ENCODE results near the gene LYPD6B.

The LYPD6B gene

GRCh38 chr2:149161481-149162225 lies 123.2 kb downstream of the LYPD6B start:
- H3K27ac ChIP-seq: no peak overlapping the region
- TF ChIP-seq ZFX (IDR thresholded peaks at IDR 0.05): no peak
- TF ChIP-seq, protein P1, sequence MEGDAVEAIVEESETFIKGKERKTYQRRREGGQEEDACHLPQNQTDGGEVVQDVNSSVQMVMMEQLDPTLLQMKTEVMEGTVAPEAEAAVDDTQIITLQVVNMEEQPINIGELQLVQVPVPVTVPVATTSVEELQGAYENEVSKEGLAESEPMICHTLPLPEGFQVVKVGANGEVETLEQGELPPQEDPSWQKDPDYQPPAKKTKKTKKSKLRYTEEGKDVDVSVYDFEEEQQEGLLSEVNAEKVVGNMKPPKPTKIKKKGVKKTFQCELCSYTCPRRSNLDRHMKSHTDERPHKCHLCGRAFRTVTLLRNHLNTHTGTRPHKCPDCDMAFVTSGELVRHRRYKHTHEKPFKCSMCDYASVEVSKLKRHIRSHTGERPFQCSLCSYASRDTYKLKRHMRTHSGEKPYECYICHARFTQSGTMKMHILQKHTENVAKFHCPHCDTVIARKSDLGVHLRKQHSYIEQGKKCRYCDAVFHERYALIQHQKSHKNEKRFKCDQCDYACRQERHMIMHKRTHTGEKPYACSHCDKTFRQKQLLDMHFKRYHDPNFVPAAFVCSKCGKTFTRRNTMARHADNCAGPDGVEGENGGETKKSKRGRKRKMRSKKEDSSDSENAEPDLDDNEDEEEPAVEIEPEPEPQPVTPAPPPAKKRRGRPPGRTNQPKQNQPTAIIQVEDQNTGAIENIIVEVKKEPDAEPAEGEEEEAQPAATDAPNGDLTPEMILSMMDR (conservative IDR thresholded peaks at IDR 0.05): no peak

GRCh38 chr2:149164296-149164695 lies 125.8 kb downstream of the LYPD6B start:
- no peak overlapping the region for H3K27ac ChIP-seq
- TF ChIP-seq, protein P1 (conservative IDR thresholded peaks at IDR 0.05): no peak
- no peak for TF ChIP-seq ZFX (IDR thresholded peaks at IDR 0.05)

- TF ChIP-seq ZFX (IDR thresholded peaks at IDR 0.05): no peak
- TF ChIP-seq, protein P1 (conservative IDR thresholded peaks at IDR 0.05): no peak
- no peak overlapping the region for H3K27ac ChIP-seq
These were observed 126.3 kb downstream of the LYPD6B start for GRCh38 chr2:149164827-149165226.

DNA sequence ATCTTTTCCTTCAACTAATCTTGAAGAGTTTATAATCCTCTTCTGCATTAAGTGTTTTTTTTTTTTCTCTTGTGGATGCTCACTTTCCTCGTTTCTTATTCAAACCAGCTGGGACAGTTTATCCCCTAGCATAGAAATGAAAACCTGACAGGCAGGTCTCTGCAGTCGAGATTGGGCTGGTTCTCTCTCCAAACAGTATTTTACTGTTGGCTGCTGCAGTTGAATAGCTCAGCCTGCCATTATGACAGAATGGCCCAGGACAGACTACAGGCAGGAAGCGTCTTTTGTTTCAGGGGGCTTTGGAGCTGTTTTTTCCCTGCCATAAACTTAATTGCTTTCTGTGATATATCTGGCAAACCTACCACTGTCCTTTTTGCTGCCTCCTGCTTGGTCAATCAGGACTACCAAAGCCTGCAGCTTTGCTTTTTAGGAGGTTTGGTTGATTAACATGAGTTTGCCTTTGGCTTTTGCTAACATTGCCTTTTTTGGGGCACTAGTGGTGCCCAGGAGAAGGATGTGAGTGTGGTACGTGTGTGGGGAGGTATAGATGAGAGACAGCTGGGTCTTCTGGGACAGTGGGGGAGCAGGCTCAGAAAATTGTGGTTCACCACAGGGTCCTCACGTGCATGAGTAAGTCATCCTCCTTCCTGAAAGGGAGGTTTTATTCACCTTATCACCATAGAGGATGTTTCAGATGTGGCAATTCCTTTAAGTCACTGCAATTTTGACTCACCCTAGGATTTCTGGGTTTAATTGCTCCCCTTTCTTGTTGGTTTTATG lies 128.7 kb downstream of the LYPD6B start:
- H3K27ac ChIP-seq: no peak overlapping the region; the same call in 1 of the 2 replicates
- TF ChIP-seq, protein P1 (conservative IDR thresholded peaks at IDR 0.05): no peak
- no peak for TF ChIP-seq ZFX (IDR thresholded peaks at IDR 0.05)

DNA sequence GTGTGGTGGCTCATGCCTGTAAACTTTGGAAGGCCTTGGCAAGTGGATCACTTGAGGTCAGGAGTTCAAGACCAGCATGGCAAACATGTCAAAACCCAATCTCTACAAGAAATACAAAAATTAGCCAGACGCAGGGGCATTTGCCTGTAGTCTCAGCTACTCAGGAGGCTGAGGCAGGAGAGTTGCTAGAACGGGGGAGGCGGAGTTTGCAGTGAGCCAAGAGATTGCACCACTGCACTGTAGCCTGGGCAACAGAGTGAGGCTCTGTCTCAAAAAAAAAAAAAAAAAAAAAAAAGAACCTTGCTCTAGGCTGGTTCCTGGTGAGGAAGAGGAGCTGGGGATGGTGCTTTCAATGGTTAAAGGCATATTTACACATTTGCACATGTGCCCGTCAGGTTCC lies 129.4 kb downstream of the LYPD6B start:
- no peak overlapping the region for H3K27ac ChIP-seq
- no peak for TF ChIP-seq ZFX (IDR thresholded peaks at IDR 0.05)
- TF ChIP-seq, protein P1 (conservative IDR thresholded peaks at IDR 0.05): no peak

DNA sequence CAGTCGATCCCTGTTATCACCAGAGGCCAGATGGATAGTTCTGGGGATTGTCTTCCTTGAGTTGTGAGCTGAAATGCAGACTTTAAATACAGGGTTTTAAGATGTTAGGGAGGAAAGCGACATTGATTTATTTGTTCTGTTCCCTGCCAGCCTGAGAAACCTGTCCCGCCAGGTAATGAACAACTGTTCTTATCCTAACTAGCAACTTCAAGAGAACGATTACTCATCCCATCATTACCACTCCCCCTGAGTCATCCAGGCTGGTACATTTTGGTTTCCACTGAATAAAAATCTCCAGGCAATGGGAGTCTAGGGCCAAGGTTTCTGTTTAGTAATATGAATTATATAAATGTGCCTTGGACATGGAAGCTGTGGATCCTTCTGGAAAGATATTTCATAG lies 131.2 kb downstream of the LYPD6B start:
- no peak overlapping the region for H3K27ac ChIP-seq
- TF ChIP-seq ZFX (IDR thresholded peaks at IDR 0.05): no peak
- TF ChIP-seq, protein P1 (conservative IDR thresholded peaks at IDR 0.05): no peak

DNA sequence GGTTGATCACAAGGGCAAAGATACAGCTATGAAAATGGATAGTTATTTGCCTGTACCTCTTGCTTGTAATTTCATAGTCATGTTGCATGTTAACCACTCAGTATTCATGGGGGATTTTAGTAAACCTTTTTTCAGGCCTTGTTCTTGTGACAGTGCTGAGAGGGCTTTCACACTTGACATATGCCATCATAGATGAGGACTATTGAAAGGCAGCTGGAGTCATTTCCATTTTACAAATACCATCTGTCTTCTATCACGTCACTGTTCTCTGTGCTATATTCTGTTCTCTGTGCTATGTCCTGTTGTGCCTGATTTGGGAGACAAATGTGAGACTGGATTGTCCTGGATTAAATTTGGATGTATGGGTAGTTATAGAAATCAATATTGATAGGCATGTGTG lies 131.7 kb downstream of the LYPD6B start:
- TF ChIP-seq ZFX (IDR thresholded peaks at IDR 0.05): no peak
- TF ChIP-seq, protein P1 (conservative IDR thresholded peaks at IDR 0.05): no peak
- H3K27ac ChIP-seq: no peak overlapping the region

All from C4-2B (cell line).